GM23338 (cell line): ENCODE measurements around the gene SPRING1. TPM values are rescaled to one million over a fixed set of nuclear protein-coding genes. Genes with fewer than 3 reads are reported as not detected.

Experiments
- ATAC-seq: fragments of 200-7000 bp; cut with Tn5 transposase; 3 replicates; pipeline ENCODE4 v1.9.1; 2020
- DNase-seq: peaks from one replicate; pipeline ENCODE4 v3.0.0-alpha.2; 2015; ENCODE audit warnings: low spot score
- H2AFZ ChIP-seq: fragments of 200-600 bp; sonication (generic); 2 replicates; pipeline ENCODE4 v1.8.0; 2016; ENCODE audit warnings: antibody characterized with exemption, mild to moderate bottlenecking, moderate library complexity
- H3F3A ChIP-seq: fragments of 200-600 bp; sonication (generic); replicated peaks from 2 replicates; pipeline ENCODE4 v1.8.0; 2017; ENCODE audit warnings: antibody characterized with exemption, mixed run types, low read depth
- H3K27ac ChIP-seq: fragments of 200-600 bp; sonication (generic); 2 replicates; pipeline ENCODE4 v1.6.1; 2016; ENCODE audit warnings: low read depth
- H3K27me3 ChIP-seq: fragments of 200-600 bp; sonication (generic); 2 replicates; pipeline ENCODE4 v1.8.0; 2016; ENCODE audit warnings: mild to moderate bottlenecking, mixed run types, moderate library complexity; ENCODE audit not compliant: insufficient read depth
- H3K36me3 ChIP-seq: fragments of 200-600 bp; sonication (generic); 2 replicates; pipeline ENCODE4 v1.8.0; 2016; ENCODE audit warnings: mild to moderate bottlenecking; ENCODE audit not compliant: insufficient read depth
- H3K4me1 ChIP-seq: fragments of 200-600 bp; sonication (generic); 2 replicates; pipeline ENCODE4 v1.8.0; 2016; ENCODE audit warnings: mild to moderate bottlenecking, moderate library complexity; ENCODE audit not compliant: insufficient read depth
- H3K4me2 ChIP-seq: fragments of 200-600 bp; sonication (generic); 2 replicates; pipeline ENCODE4 v1.7.1; 2017; ENCODE audit warnings: mixed run types
- H3K4me3 ChIP-seq: fragments of 200-600 bp; sonication (generic); 2 replicates; pipeline ENCODE4 v1.6.1; 2016; ENCODE audit warnings: mixed run types
- H3K79me2 ChIP-seq: fragments of 200-600 bp; sonication (generic); replicated peaks from 2 replicates; pipeline ENCODE4 v1.8.0; 2017; ENCODE audit warnings: mild to moderate bottlenecking; ENCODE audit not compliant: insufficient read depth
- H3K9me2 ChIP-seq: fragments of 200-600 bp; sonication (generic); 2 replicates; pipeline ENCODE4 v1.8.0; 2017; ENCODE audit not compliant: insufficient read depth
- H4K20me1 ChIP-seq: fragments of 200-600 bp; sonication (generic); replicated peaks from 2 replicates; pipeline ENCODE4 v1.8.0; 2017; ENCODE audit warnings: mild to moderate bottlenecking; ENCODE audit not compliant: insufficient read depth
- H3K27ac Mint-ChIP-seq: 2 replicates; pipeline ENCODE4 v1.8.0; 2020; ENCODE audit warnings: inconsistent platforms, mild to moderate bottlenecking, moderate library complexity, mixed read lengths
- H3K27me3 Mint-ChIP-seq: 3 replicates; pipeline ENCODE4 v1.8.0; 2022; ENCODE audit warnings: low read depth, mild to moderate bottlenecking, moderate library complexity, mixed read lengths, inconsistent platforms; ENCODE audit not compliant: insufficient read depth, poor library complexity
- H3K36me3 Mint-ChIP-seq: 3 replicates; pipeline ENCODE4 v1.8.0; 2021; ENCODE audit warnings: low read depth, mild to moderate bottlenecking, inconsistent platforms, moderate library complexity, mixed read lengths
- H3K4me1 Mint-ChIP-seq: 3 replicates; pipeline ENCODE4 v1.8.0; 2020; ENCODE audit warnings: mild to moderate bottlenecking, inconsistent platforms, mixed read lengths
- H3K4me3 Mint-ChIP-seq: 3 replicates; pipeline ENCODE4 v1.8.0; 2021; ENCODE audit warnings: moderate library complexity, mild to moderate bottlenecking, inconsistent platforms, mixed read lengths
- H3K9me3 Mint-ChIP-seq: 3 replicates; pipeline ENCODE4 v1.8.0; 2020; ENCODE audit warnings: moderate library complexity, mild to moderate bottlenecking, inconsistent platforms, mixed read lengths
- CREB1 ChIP-seq: fragments of 250-450 bp; sonication (Bioruptor Pico); IDR thresholded peaks from 2 replicates; pipeline ENCODE4 v1.5.0; 2020; ENCODE audit warnings: low read depth, mild to moderate bottlenecking, moderate library complexity
- CTCF ChIP-seq, 2 experiments: fragments of 200-600 bp in 1 of 2; sonication (generic) in 1 of 2; conservative IDR thresholded peaks; 2 replicates each; pipeline versions ENCODE4 v1.5.1 to v1.6.1; 2016 to 2017; ENCODE audit warnings: antibody characterized with exemption in 2 of 2, low read depth in 2 of 2, mild to moderate bottlenecking in 2 of 2, moderate library complexity in 1 of 2
- EZH2 ChIP-seq: fragments of 200-600 bp; sonication (generic); IDR thresholded peaks from one replicate; pipeline ENCODE4 v1.8.0; 2017; ENCODE audit warnings: antibody characterized with exemption, mild to moderate bottlenecking, low read depth; ENCODE audit not compliant: unreplicated experiment
- EZH2phosphoT487 ChIP-seq: fragments of 200-600 bp; sonication (generic); IDR thresholded peaks from one replicate; pipeline ENCODE4 v1.8.1; 2018; ENCODE audit warnings: antibody characterized with exemption; ENCODE audit not compliant: unreplicated experiment
- JUNB ChIP-seq: IDR thresholded peaks from one replicate; pipeline ENCODE4 v1.6.1; 2016; ENCODE audit warnings: antibody characterized with exemption; ENCODE audit not compliant: unreplicated experiment
- NANOG ChIP-seq: IDR thresholded peaks from 2 replicates; pipeline ENCODE4 v1.6.1; 2016; ENCODE audit warnings: antibody characterized with exemption, borderline replicate concordance
- POLR2AphosphoS5 ChIP-seq: IDR thresholded peaks from 2 replicates; pipeline ENCODE4 v1.6.1; 2016; ENCODE audit warnings: antibody characterized with exemption, low read depth
- REST ChIP-seq: IDR thresholded peaks from one replicate; pipeline ENCODE4 v1.6.1; 2018; ENCODE audit warnings: antibody characterized with exemption; ENCODE audit not compliant: unreplicated experiment
- STAT1 ChIP-seq: IDR thresholded peaks from one replicate; pipeline ENCODE4 v1.6.1; 2016; ENCODE audit warnings: antibody characterized with exemption; ENCODE audit not compliant: unreplicated experiment
- ZNF114 ChIP-seq: fragments of 250-450 bp; sonication (Bioruptor Pico); IDR thresholded peaks from 2 replicates; pipeline ENCODE4 v1.5.0; 2020; ENCODE audit warnings: mild to moderate bottlenecking, moderate library complexity
- ZNF331 ChIP-seq: fragments of 250-450 bp; sonication (Bioruptor Pico); IDR thresholded peaks from 2 replicates; pipeline ENCODE4 v1.5.0; 2020; ENCODE audit warnings: low read depth, mild to moderate bottlenecking, moderate library complexity
- ZNF462 ChIP-seq: fragments of 250-450 bp; sonication (Bioruptor Pico); IDR thresholded peaks from 2 replicates; pipeline ENCODE4 v1.5.0; 2020; ENCODE audit warnings: mild to moderate bottlenecking, moderate library complexity
- polyA plus RNA-seq: library from polyadenylated mRNA; unstranded; fragments of >200 nt; fragmentation: Nextera tagmentation; extraction: Ambion mirVana; gene quantifications from 2 replicates; pipeline ENCODE4 v1.2.1, GENCODE V29; 2016
- total RNA-seq: library from RNA; depleted of rRNA; stranded (reverse); fragments of >200 nt; shearing (Covaris generic); gene quantifications from 2 replicates; pipeline ENCODE4 v1.2.3, GENCODE V29; 2014

The SPRING1 gene
- total and polyA plus RNA-seq, 2 experiments from 2014 or later = 8.2 to 57.1 TPM

GRCh38 chr12:116710370-116711150 lies 27.3 kb downstream of the SPRING1 start:
- Histone ChIP-seq H3K27me3 (no peaks in the 10 kb centered on the region), H3K4me3 (no peak overlapping the region), H3K9me2 (no peaks in the 10 kb centered on the region), H3K36me3 (no peaks in the 10 kb centered on the region), H3K27ac (no peak overlapping the region), H3K4me1 (no peaks in the 10 kb centered on the region), H3F3A (no peaks in the 10 kb centered on the region), H2AFZ (no peak overlapping the region), H4K20me1 (no peaks in the 10 kb centered on the region), H3K4me2 (no peak overlapping the region), H3K79me2 (no peaks in the 10 kb centered on the region)
- H3K9me3 Mint-ChIP-seq = no peaks in the 10 kb centered on the region
- H3K27me3 Mint-ChIP-seq = peaks cover 11% of the 10 kb centered on the region
- no peak for TF ChIP-seq EZH2
- no peak for TF ChIP-seq ZNF462 (CRISPR knock-in tag)
- TF ChIP-seq ZNF331 (CRISPR knock-in tag) = no peak
- TF ChIP-seq JUNB = no peak
- no peak for TF ChIP-seq ZNF114 (CRISPR knock-in tag)
- no peak for TF ChIP-seq CTCF (conservative IDR thresholded peaks at IDR 0.05; ENCODE audit: low read depth in 2 of 2)
- no peak for TF ChIP-seq POLR2AphosphoS5
- TF ChIP-seq NANOG = no peak
- no peak for TF ChIP-seq EZH2phosphoT487
- TF ChIP-seq STAT1 = no peak
- no peak for TF ChIP-seq CREB1 (CRISPR knock-in tag)
- no peak for TF ChIP-seq REST
- peaks cover 5% of the 10 kb centered on the region; the same call in 2 of the 3 replicates for H3K4me1 Mint-ChIP-seq
- peaks cover 2% of the 10 kb centered on the region; the same call in 2 of the 3 replicates for H3K36me3 Mint-ChIP-seq
- no peak overlapping the region for H3K27ac Mint-ChIP-seq
- ATAC-seq (no peak), DNase-seq (no peak)
- no peak overlapping the region for H3K4me3 Mint-ChIP-seq
